ENCODE data around the gene C2CD3.
"Not testable (repeated sequence)": the region's sequence is repeated elsewhere in the genome, so short reads cannot be mapped to it uniquely, and the experiment has no call there.

C2CD3 gene

GRCh38 chr11:74121804-74122203 lies 49.0 kb downstream of the C2CD3 start:
- DNase-seq (ENCODE audit: low read depth): no peak
- H3K4me3 ChIP-seq (ENCODE audit: low read depth, low read length): no peak overlapping the region
- TF ChIP-seq, protein P1, sequence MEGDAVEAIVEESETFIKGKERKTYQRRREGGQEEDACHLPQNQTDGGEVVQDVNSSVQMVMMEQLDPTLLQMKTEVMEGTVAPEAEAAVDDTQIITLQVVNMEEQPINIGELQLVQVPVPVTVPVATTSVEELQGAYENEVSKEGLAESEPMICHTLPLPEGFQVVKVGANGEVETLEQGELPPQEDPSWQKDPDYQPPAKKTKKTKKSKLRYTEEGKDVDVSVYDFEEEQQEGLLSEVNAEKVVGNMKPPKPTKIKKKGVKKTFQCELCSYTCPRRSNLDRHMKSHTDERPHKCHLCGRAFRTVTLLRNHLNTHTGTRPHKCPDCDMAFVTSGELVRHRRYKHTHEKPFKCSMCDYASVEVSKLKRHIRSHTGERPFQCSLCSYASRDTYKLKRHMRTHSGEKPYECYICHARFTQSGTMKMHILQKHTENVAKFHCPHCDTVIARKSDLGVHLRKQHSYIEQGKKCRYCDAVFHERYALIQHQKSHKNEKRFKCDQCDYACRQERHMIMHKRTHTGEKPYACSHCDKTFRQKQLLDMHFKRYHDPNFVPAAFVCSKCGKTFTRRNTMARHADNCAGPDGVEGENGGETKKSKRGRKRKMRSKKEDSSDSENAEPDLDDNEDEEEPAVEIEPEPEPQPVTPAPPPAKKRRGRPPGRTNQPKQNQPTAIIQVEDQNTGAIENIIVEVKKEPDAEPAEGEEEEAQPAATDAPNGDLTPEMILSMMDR (IDR thresholded peaks at IDR 0.05; ENCODE audit: low read depth, low read length, missing control alignments): no peak

GRCh38 chr11:74120260-74121035 lies 50.4 kb downstream of the C2CD3 start:
- not testable (repeated sequence) for DNase-seq (ENCODE audit: low read depth); H3K4me3 ChIP-seq (ENCODE audit: low read depth, low read length)

- H3K4me3 ChIP-seq (ENCODE audit: low read depth, low read length): no peak overlapping the region
- no peak for DNase-seq (ENCODE audit: low read depth)
- TF ChIP-seq, protein P1 (IDR thresholded peaks at IDR 0.05; ENCODE audit: low read depth, low read length, missing control alignments): no peak
Observed at GRCh38 chr11:74116719-74117118, 54.1 kb downstream of the C2CD3 start.

DNA sequence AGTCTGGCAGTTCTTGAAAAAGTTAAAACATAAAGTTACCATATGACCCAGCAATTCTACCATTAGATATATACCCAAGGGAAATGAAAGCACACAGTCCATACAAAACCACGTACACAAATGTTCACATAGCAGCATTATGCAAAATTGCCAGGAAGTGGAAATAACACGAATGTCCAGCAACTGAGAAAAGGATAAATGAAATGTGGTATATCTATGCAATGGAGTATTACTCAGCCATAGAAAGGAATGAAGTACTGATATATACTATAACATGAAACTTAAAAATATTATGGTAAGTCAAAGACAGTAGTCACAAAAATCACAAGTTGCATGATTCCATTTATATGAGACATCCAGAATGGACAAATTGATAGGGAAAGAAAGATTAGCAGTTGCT lies 57.9 kb downstream of the C2CD3 start:
- no peak for DNase-seq (ENCODE audit: low read depth)
- TF ChIP-seq, protein P1 (IDR thresholded peaks at IDR 0.05; ENCODE audit: low read depth, low read length, missing control alignments): no peak

DNA sequence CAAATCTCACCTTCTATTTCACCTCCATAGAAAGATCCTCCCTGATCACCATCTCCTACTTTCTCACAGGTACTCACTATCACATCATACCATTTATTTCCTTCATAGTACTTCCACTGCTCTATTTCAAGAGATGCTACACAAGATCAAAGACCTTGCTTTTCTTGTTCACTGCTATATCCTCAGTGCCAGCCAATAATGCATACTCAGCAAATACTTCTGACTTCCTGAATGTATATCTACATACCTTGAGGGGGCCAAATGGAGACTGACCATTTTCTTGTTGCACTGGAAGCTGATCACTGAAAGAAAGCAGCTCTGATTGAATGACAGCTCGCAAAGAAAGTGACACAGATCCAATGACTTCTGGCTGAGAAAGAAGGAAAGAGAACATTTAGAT lies 64.7 kb downstream of the C2CD3 start:
- no peak overlapping the region for H3K4me3 ChIP-seq (ENCODE audit: low read depth, low read length)
- TF ChIP-seq, protein P1 (IDR thresholded peaks at IDR 0.05; ENCODE audit: low read depth, low read length, missing control alignments): no peak
- no peak for DNase-seq (ENCODE audit: low read depth)

More for the DNA sequence above, 57.9 kb downstream of the C2CD3 start:
- no peak overlapping the region for H3K4me3 ChIP-seq (ENCODE audit: low read depth, low read length)

- TF ChIP-seq, protein P1 (IDR thresholded peaks at IDR 0.05; ENCODE audit: low read depth, low read length, missing control alignments): no peak
- H3K4me3 ChIP-seq (ENCODE audit: low read depth, low read length): no peak overlapping the region
- DNase-seq (ENCODE audit: low read depth): no peak
Observed at GRCh38 chr11:74102321-74102720, 68.5 kb downstream of the C2CD3 start.

DNA sequence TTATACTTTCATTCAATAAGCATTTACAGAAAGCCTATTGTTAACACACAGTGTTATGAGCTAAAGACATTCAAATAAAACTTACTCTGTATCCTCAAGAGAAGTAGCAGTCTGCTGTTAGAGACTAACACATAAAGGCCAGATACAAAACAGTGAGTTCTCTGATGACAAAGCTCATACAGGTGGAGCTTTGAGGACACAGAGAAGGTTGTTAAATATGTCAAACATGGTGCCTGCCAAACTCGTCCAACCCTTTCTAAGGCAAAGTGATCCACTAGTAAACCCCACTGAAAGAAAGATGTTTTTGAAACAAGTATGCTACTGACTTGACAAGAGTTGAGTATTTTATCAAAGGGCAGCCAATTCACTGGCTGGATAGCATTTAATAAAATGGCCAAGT lies 70.1 kb downstream of the C2CD3 start:
- H3K4me3 ChIP-seq (ENCODE audit: low read depth, low read length): no peak overlapping the region
- TF ChIP-seq, protein P1 (IDR thresholded peaks at IDR 0.05; ENCODE audit: low read depth, low read length, missing control alignments): no peak
- no peak for DNase-seq (ENCODE audit: low read depth)
